ENCODE measurements around the gene PPIB.

DNA sequence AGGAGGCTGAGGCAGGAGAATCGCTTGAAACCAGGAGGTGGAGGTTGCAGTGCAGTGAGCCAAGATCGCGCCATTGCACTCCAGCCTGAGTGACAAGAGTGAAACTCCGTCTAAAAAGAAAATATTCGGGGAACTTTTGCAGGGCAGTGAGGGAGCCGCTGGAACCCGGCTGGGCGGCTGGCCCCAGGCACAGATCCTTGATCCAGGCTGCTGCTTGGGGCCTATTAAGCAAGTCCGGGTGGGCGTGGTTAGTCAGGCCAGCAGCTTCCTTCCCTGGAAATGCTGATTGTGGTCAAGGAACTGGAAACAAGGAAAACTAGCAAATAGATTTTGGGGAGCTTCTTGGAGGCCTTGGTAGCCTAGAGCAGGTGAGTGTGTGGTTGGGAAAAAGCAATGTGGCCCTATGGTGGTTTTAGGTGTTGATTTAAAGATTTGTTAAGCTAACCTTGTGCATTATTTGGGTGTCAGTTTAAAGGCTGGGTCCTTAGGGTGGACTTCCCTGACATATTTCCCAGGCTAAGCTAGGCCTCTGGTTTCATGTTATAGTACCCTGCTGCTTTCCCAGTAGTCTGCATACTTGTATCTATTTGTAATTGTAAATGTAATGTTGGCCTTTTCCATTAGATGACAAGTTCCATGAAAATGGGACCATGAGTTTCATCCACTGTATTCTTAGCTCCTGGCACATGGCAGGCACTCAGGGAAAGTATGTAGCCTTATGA lies 29.0 kb downstream of the PPIB start:
- TF ChIP-seq POLR2A (IDR thresholded peaks at IDR 0.05; ENCODE audit: low read depth): no peak
- TF ChIP-seq, protein P1, sequence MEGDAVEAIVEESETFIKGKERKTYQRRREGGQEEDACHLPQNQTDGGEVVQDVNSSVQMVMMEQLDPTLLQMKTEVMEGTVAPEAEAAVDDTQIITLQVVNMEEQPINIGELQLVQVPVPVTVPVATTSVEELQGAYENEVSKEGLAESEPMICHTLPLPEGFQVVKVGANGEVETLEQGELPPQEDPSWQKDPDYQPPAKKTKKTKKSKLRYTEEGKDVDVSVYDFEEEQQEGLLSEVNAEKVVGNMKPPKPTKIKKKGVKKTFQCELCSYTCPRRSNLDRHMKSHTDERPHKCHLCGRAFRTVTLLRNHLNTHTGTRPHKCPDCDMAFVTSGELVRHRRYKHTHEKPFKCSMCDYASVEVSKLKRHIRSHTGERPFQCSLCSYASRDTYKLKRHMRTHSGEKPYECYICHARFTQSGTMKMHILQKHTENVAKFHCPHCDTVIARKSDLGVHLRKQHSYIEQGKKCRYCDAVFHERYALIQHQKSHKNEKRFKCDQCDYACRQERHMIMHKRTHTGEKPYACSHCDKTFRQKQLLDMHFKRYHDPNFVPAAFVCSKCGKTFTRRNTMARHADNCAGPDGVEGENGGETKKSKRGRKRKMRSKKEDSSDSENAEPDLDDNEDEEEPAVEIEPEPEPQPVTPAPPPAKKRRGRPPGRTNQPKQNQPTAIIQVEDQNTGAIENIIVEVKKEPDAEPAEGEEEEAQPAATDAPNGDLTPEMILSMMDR (IDR thresholded peaks at IDR 0.05): no peak

Data from esophagus muscularis mucosa (tissue), 3 donors.